Measurements from ENCODE around the gene CPNE2.
A peak's percentile ranks its signal among the peaks of the same experiment; 100 is the strongest.

CPNE2 gene

GRCh38 chr16:57190136-57190535 is 97.8 kb downstream of the CPNE2 start:
- H3K4me3 ChIP-seq (ENCODE audit: low read depth, low read length) = no peak overlapping the region
- DNase-seq (ENCODE audit: low read depth, low spot score) = no peak
- in situ Hi-C loops (cut with HindIII; ENCODE audit: low sequenced_read_pairs) = no loop called here
- TF ChIP-seq, protein P1, sequence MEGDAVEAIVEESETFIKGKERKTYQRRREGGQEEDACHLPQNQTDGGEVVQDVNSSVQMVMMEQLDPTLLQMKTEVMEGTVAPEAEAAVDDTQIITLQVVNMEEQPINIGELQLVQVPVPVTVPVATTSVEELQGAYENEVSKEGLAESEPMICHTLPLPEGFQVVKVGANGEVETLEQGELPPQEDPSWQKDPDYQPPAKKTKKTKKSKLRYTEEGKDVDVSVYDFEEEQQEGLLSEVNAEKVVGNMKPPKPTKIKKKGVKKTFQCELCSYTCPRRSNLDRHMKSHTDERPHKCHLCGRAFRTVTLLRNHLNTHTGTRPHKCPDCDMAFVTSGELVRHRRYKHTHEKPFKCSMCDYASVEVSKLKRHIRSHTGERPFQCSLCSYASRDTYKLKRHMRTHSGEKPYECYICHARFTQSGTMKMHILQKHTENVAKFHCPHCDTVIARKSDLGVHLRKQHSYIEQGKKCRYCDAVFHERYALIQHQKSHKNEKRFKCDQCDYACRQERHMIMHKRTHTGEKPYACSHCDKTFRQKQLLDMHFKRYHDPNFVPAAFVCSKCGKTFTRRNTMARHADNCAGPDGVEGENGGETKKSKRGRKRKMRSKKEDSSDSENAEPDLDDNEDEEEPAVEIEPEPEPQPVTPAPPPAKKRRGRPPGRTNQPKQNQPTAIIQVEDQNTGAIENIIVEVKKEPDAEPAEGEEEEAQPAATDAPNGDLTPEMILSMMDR (IDR thresholded peaks at IDR 0.05; ENCODE audit: low read depth, low read length) = no peak

- in situ Hi-C loops (cut with HindIII; ENCODE audit: low sequenced_read_pairs) = no loop called here
- TF ChIP-seq, protein P1 (IDR thresholded peaks at IDR 0.05; ENCODE audit: low read depth, low read length) = no peak
- H3K4me3 ChIP-seq (ENCODE audit: low read depth, low read length) = no peak overlapping the region
- peak; percentile 60 for DNase-seq (ENCODE audit: low read depth, low spot score)
Measured at GRCh38 chr16:57191056-57191571, 98.7 kb downstream of the CPNE2 start.

- in situ Hi-C loops (cut with HindIII; ENCODE audit: low sequenced_read_pairs) = no loop called here
- peak; percentile 77 for DNase-seq (ENCODE audit: low read depth, low spot score)
- H3K4me3 ChIP-seq (ENCODE audit: low read depth, low read length) = no peak overlapping the region
- TF ChIP-seq, protein P1 (IDR thresholded peaks at IDR 0.05; ENCODE audit: low read depth, low read length) = no peak
Measured at GRCh38 chr16:57192146-57192545, 99.8 kb downstream of the CPNE2 start.

- H3K4me3 ChIP-seq (ENCODE audit: low read depth, low read length) = no peak overlapping the region
Measured at GRCh38 chr16:57192720-57193486, 100.5 kb downstream of the CPNE2 start.

GRCh38 chr16:57194512-57194911 is 102.1 kb downstream of the CPNE2 start:
- no peak overlapping the region for H3K4me3 ChIP-seq (ENCODE audit: low read depth, low read length)
- peak; percentile 95 for DNase-seq (ENCODE audit: low read depth, low spot score)
- in situ Hi-C loops (cut with HindIII; ENCODE audit: low sequenced_read_pairs) = no loop called here
- TF ChIP-seq, protein P1 (IDR thresholded peaks at IDR 0.05; ENCODE audit: low read depth, low read length) = no peak

More at GRCh38 chr16:57192720-57193486, 100.5 kb downstream of the CPNE2 start:
- peak; percentile 75 for DNase-seq (ENCODE audit: low read depth, low spot score)
- in situ Hi-C loops (cut with HindIII; ENCODE audit: low sequenced_read_pairs) = no loop called here
- TF ChIP-seq, protein P1 (IDR thresholded peaks at IDR 0.05; ENCODE audit: low read depth, low read length) = no peak

DNA sequence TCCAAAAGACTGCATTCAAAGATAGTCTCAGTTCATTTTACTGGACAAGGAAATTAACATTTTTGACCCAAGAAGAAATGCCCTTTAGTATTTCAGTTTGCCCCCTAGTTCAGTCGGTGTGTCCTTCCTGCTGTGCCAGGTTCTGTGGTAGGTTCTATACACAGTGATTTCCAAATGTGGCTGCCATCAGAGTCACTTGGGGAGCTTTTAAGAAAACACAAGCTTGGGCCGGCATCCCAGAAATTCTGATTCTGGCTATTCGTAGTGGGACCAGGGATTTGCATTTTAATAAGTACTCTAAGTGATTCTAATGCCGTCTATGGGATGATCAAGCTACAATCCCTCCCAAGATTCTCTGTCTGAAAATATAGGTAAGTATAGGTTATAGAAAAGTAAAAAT is 103.9 kb downstream of the CPNE2 start:
- no peak for DNase-seq (ENCODE audit: low read depth, low spot score)
- TF ChIP-seq, protein P1 (IDR thresholded peaks at IDR 0.05; ENCODE audit: low read depth, low read length) = no peak
- no peak overlapping the region for H3K4me3 ChIP-seq (ENCODE audit: low read depth, low read length)
- in situ Hi-C loops (cut with HindIII; ENCODE audit: low sequenced_read_pairs) = no loop called here
